SK-N-SH treated with all-trans-retinoic acid at 6 μM for 48 hours (cell line): Measurements from ENCODE around the gene SLC35A4.

Experiments used
- ATAC-seq: fragments of 200-7000 bp; cut with Tn5 transposase; 3 replicates; pipeline ENCODE4 v1.9.1; 2020; ENCODE audit warnings: mild to moderate bottlenecking, moderate library complexity
- BACH2 ChIP-seq: fragments of 250-450 bp; sonication (Bioruptor Pico); IDR thresholded peaks from 2 replicates; pipeline ENCODE4 v1.9.0; 2021; ENCODE audit warnings: mild to moderate bottlenecking, borderline replicate concordance
- CSDC2 ChIP-seq: fragments of 250-450 bp; sonication (Bioruptor Pico); IDR thresholded peaks from 2 replicates; pipeline ENCODE4 v1.5.0; 2020; ENCODE audit warnings: mild to moderate bottlenecking, moderate library complexity
- GLIS3 ChIP-seq: fragments of 250-450 bp; sonication (Bioruptor Pico); IDR thresholded peaks from 2 replicates; pipeline ENCODE4 v1.5.0; 2020; ENCODE audit warnings: mild to moderate bottlenecking, moderate library complexity
- ISL1 ChIP-seq: fragments of 250-450 bp; sonication (Bioruptor Pico); IDR thresholded peaks from 2 replicates; pipeline ENCODE4 v2.1.2; 2022; ENCODE audit warnings: mild to moderate bottlenecking, moderate library complexity
- OSR1 ChIP-seq: fragments of 250-450 bp; sonication (Bioruptor Pico); IDR thresholded peaks from 2 replicates; pipeline ENCODE4 v1.8.0; 2022; ENCODE audit warnings: moderate library complexity, mild to moderate bottlenecking, inconsistent platforms
- PPARA ChIP-seq: fragments of 250-450 bp; sonication (Bioruptor Pico); IDR thresholded peaks from 2 replicates; pipeline ENCODE4 v1.5.0; 2020; ENCODE audit warnings: mild to moderate bottlenecking, borderline replicate concordance
- RARB ChIP-seq: fragments of 250-450 bp; sonication (Bioruptor Pico); IDR thresholded peaks from 2 replicates; pipeline ENCODE4 v1.8.0; 2021; ENCODE audit warnings: mild to moderate bottlenecking, moderate library complexity
- SNAI2 ChIP-seq: fragments of 250-450 bp; sonication (Bioruptor Pico); IDR thresholded peaks from 2 replicates; pipeline ENCODE4 v1.5.0; 2020; ENCODE audit warnings: mild to moderate bottlenecking, moderate library complexity
- TOX ChIP-seq: fragments of 250-450 bp; sonication (Bioruptor Pico); IDR thresholded peaks from 2 replicates; pipeline ENCODE4 v1.8.0; 2021; ENCODE audit warnings: mild to moderate bottlenecking, moderate library complexity, borderline replicate concordance
- ZFP3 ChIP-seq: fragments of 250-450 bp; sonication (Bioruptor Pico); IDR thresholded peaks from 2 replicates; pipeline ENCODE4 v1.5.0; 2020; ENCODE audit warnings: mild to moderate bottlenecking, moderate library complexity
- ZNF565 ChIP-seq: fragments of 450-650 bp; formaldehyde crosslinking; conservative IDR thresholded peaks from 2 replicates; pipeline ENCODE4 v1.5.0; 2020; ENCODE audit warnings: low read depth, mild to moderate bottlenecking, moderate library complexity
- ZNF70 ChIP-seq: fragments of 450-650 bp; formaldehyde crosslinking; IDR thresholded peaks from 2 replicates; pipeline ENCODE4 v1.5.0; 2020; ENCODE audit warnings: mild to moderate bottlenecking, moderate library complexity
- ZNF8 ChIP-seq: fragments of 450-650 bp; formaldehyde crosslinking; IDR thresholded peaks from 2 replicates; pipeline ENCODE4 v1.5.0; 2020; ENCODE audit warnings: mild to moderate bottlenecking, moderate library complexity
- TF ChIP-seq, protein P1 (sequence below): fragments of 250-450 bp; sonication (Bioruptor Pico); IDR thresholded peaks from 2 replicates; pipeline ENCODE4 v1.5.1; 2021; ENCODE audit warnings: mild to moderate bottlenecking, moderate library complexity
- TF ChIP-seq, protein P2 (sequence below): fragments of 250-450 bp; sonication (Bioruptor Pico); IDR thresholded peaks from 2 replicates; pipeline ENCODE4 v1.5.0; 2020; ENCODE audit warnings: mild to moderate bottlenecking, moderate library complexity
- TF ChIP-seq, protein P3 (sequence below): fragments of 250-450 bp; sonication (Bioruptor Pico); IDR thresholded peaks from 2 replicates; pipeline ENCODE4 v1.8.0; 2020; ENCODE audit warnings: mild to moderate bottlenecking, moderate library complexity, borderline replicate concordance
- TF ChIP-seq, protein P4 (sequence below): fragments of 250-450 bp; sonication (Bioruptor Pico); IDR thresholded peaks from 2 replicates; pipeline ENCODE4 v1.5.1; 2020; ENCODE audit warnings: low read depth, mild to moderate bottlenecking, moderate library complexity
- TF ChIP-seq, protein P5 (sequence below): fragments of 250-450 bp; sonication (Bioruptor Pico); IDR thresholded peaks from 2 replicates; pipeline ENCODE4 v1.8.0; 2021; ENCODE audit warnings: low read depth, mild to moderate bottlenecking, moderate library complexity, borderline replicate concordance

The SLC35A4 gene

DNA sequence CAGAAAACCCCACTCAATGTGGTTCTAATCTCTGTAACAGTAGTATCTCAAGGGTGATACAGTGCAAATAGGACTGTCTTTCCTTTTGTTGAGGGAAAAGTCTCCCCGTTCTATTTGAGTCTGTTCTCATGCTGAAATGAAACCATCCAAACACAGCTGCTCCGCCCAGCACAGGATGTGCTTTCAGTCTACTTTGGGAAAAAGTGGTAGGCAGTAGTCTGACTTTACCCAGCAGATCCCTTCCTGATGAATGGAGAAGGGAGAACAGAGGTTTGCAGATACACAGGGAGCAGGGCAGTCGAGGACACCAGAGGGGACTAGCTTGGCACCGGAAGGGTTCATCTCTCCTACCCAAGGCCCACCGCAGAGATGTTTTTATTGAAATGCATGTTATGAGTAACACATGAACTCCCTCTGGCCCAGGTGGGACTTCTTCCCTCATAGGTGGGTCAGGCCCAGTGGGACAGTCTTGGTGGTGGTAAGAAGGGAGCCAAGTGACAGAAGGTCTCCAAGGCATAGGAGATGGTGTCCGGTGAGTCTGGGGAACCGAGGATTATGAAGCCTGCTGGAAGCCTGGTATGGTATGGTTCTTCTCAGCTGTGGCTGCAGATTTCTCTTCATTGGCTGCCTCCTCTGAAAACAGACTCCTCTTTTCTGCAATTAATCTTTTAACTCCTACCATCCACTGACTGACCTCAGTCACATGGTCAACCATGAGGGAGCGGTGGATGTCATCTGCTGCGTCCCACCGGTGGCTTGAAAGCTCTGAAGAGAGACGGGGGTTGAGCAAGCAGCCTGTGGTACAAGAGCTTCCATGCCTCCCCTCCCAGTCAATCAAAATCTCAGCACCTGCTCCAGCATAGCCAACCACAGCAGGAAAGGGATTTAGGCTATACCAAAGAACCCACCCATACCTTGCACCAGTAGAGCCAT is 14.2 kb upstream of the SLC35A4 start:
- TF ChIP-seq ISL1 (CRISPR knock-in tag) (no peak), OSR1 (no peak), ZNF8 (CRISPR knock-in tag) (no peak), BACH2 (no peak), GLIS3 (CRISPR knock-in tag) (no peak), PPARA (no peak), TOX (CRISPR knock-in tag) (no peak), CSDC2 (CRISPR knock-in tag) (no peak)
- TF ChIP-seq, protein P1, sequence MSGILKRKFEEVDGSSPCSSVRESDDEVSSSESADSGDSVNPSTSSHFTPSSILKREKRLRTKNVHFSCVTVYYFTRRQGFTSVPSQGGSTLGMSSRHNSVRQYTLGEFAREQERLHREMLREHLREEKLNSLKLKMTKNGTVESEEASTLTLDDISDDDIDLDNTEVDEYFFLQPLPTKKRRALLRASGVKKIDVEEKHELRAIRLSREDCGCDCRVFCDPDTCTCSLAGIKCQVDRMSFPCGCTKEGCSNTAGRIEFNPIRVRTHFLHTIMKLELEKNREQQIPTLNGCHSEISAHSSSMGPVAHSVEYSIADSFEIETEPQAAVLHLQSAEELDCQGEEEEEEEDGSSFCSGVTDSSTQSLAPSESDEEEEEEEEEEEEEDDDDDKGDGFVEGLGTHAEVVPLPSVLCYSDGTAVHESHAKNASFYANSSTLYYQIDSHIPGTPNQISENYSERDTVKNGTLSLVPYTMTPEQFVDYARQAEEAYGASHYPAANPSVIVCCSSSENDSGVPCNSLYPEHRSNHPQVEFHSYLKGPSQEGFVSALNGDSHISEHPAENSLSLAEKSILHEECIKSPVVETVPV (CRISPR knock-in tag), result no peak
- TF ChIP-seq, protein P2, sequence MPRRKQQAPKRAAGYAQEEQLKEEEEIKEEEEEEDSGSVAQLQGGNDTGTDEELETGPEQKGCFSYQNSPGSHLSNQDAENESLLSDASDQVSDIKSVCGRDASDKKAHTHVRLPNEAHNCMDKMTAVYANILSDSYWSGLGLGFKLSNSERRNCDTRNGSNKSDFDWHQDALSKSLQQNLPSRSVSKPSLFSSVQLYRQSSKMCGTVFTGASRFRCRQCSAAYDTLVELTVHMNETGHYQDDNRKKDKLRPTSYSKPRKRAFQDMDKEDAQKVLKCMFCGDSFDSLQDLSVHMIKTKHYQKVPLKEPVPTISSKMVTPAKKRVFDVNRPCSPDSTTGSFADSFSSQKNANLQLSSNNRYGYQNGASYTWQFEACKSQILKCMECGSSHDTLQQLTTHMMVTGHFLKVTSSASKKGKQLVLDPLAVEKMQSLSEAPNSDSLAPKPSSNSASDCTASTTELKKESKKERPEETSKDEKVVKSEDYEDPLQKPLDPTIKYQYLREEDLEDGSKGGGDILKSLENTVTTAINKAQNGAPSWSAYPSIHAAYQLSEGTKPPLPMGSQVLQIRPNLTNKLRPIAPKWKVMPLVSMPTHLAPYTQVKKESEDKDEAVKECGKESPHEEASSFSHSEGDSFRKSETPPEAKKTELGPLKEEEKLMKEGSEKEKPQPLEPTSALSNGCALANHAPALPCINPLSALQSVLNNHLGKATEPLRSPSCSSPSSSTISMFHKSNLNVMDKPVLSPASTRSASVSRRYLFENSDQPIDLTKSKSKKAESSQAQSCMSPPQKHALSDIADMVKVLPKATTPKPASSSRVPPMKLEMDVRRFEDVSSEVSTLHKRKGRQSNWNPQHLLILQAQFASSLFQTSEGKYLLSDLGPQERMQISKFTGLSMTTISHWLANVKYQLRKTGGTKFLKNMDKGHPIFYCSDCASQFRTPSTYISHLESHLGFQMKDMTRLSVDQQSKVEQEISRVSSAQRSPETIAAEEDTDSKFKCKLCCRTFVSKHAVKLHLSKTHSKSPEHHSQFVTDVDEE (CRISPR knock-in tag), result no peak
- TF ChIP-seq, protein P3, sequence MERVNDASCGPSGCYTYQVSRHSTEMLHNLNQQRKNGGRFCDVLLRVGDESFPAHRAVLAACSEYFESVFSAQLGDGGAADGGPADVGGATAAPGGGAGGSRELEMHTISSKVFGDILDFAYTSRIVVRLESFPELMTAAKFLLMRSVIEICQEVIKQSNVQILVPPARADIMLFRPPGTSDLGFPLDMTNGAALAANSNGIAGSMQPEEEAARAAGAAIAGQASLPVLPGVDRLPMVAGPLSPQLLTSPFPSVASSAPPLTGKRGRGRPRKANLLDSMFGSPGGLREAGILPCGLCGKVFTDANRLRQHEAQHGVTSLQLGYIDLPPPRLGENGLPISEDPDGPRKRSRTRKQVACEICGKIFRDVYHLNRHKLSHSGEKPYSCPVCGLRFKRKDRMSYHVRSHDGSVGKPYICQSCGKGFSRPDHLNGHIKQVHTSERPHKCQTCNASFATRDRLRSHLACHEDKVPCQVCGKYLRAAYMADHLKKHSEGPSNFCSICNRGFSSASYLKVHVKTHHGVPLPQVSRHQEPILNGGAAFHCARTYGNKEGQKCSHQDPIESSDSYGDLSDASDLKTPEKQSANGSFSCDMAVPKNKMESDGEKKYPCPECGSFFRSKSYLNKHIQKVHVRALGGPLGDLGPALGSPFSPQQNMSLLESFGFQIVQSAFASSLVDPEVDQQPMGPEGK (CRISPR knock-in tag), result no peak
- TF ChIP-seq, all 23 proteins: peak for 0
- no peak for ATAC-seq

DNA sequence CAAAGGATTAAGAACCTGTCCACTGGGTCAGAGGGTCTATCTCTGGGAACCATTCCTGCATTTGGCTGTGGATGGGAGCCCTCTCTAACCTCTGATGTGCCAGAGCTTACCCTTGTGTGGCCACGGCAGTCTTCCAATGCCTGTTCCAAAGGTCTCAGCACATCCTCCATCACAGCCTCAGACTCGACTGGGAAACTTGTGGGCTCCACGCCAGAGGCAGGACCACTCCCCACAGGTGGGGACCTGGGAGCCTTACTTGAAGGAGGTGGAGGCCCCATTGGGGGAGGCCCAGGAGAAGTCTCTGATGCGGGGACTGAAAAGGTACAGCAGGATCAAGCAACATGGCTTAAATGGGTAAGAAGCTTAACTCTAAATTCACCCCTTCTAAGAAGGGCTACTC is 12.8 kb upstream of the SLC35A4 start:
- no peak for ATAC-seq
- TF ChIP-seq RARB (CRISPR knock-in tag) (no peak), ZNF70 (CRISPR knock-in tag) (no peak), ZNF565 (no peak), ZFP3 (CRISPR knock-in tag) (no peak), ZNF8 (CRISPR knock-in tag) (no peak), CSDC2 (CRISPR knock-in tag) (no peak)
- TF ChIP-seq, protein P4, sequence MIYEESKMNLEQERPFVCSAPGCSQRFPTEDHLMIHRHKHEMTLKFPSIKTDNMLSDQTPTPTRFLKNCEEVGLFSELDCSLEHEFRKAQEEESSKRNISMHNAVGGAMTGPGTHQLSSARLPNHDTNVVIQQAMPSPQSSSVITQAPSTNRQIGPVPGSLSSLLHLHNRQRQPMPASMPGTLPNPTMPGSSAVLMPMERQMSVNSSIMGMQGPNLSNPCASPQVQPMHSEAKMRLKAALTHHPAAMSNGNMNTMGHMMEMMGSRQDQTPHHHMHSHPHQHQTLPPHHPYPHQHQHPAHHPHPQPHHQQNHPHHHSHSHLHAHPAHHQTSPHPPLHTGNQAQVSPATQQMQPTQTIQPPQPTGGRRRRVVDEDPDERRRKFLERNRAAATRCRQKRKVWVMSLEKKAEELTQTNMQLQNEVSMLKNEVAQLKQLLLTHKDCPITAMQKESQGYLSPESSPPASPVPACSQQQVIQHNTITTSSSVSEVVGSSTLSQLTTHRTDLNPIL, result no peak
- TF ChIP-seq, protein P3 (CRISPR knock-in tag), result no peak
- TF ChIP-seq, protein P5, sequence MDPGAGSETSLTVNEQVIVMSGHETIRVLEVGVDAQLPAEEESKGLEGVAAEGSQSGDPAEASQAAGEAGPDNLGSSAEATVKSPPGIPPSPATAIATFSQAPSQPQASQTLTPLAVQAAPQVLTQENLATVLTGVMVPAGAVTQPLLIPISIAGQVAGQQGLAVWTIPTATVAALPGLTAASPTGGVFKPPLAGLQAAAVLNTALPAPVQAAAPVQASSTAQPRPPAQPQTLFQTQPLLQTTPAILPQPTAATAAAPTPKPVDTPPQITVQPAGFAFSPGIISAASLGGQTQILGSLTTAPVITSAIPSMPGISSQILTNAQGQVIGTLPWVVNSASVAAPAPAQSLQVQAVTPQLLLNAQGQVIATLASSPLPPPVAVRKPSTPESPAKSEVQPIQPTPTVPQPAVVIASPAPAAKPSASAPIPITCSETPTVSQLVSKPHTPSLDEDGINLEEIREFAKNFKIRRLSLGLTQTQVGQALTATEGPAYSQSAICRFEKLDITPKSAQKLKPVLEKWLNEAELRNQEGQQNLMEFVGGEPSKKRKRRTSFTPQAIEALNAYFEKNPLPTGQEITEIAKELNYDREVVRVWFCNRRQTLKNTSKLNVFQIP (CRISPR knock-in tag), result no peak
- TF ChIP-seq, all 23 proteins: peak for 0

DNA sequence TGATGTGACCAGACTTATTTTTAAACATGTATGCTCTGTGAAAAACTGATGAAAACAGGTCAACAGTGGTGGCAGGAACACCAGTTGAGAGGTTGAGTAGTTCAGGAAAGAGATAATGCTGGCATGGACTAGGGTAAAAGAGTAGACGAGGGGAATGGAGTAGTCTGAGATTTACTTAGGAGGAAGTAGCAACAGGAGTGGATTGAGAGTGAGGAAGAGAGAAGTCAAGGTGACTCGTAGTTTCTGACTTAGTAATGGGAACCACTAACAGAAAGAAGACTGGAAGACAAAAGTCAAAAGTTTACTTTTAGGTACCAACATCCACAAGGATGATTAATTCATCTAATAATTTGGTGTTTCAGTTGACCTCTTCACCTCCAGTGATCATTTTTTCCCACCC is 11.0 kb upstream of the SLC35A4 start:
- ATAC-seq, result no peak
- TF ChIP-seq, protein P4, result no peak
- TF ChIP-seq SNAI2 (no peak), RARB (CRISPR knock-in tag) (no peak), OSR1 (no peak), ZNF8 (CRISPR knock-in tag) (no peak), ISL1 (CRISPR knock-in tag) (no peak)
- TF ChIP-seq, protein P1 (CRISPR knock-in tag), result no peak
- TF ChIP-seq, protein P3 (CRISPR knock-in tag), result no peak
- TF ChIP-seq, all 23 proteins: peak for 0
